Keratinocyte (primary cell): Measurements from ENCODE around the gene CEACAM20. TPM values are rescaled to one million over a fixed set of nuclear protein-coding genes. Genes with fewer than 3 reads are reported as not detected.
"Not testable (repeated sequence)": the region's sequence is repeated elsewhere in the genome, so short reads cannot be mapped to it uniquely, and the experiment has no call there.

Experiments
- DNase-seq: peaks from one replicate; pipeline ENCODE4 v3.0.0-alpha.2; 2011; ENCODE audit warnings: low read depth, missing footprints, low spot score
- FAIRE-seq: peaks from 2 replicates; lab custom pipeline; 2011; peaks lifted over from hg19 to GRCh38; lab: Jason Lieb, UNC
- H2AFZ ChIP-seq: 2 replicates; pipeline ENCODE4 v1.6.0; 2012; ENCODE audit warnings: low read length, control low read depth, inconsistent platforms; ENCODE audit not compliant: control insufficient read depth
- H3K27ac ChIP-seq: 2 replicates; pipeline ENCODE4 v1.5.1; 2011; ENCODE audit warnings: low read length; ENCODE audit not compliant: control insufficient read depth, insufficient read depth
- H3K27me3 ChIP-seq: 3 replicates; pipeline ENCODE4 v1.6.0; 2011; ENCODE audit warnings: low read length; ENCODE audit not compliant: control insufficient read depth, insufficient read depth; ENCODE audit errors: extremely low read depth
- H3K36me3 ChIP-seq, 2 experiments: 2 replicates in 1 of 2; 3 replicates in 1 of 2; pipeline ENCODE4 v1.5.1; 2011; ENCODE audit warnings: low read length in 2 of 2, mild to moderate bottlenecking in 1 of 2; ENCODE audit not compliant: control insufficient read depth in 2 of 2, insufficient read depth in 2 of 2; ENCODE audit errors: extremely low read depth in 1 of 2
- H3K4me1 ChIP-seq: 3 replicates; pipeline ENCODE4 v1.5.1; 2011; ENCODE audit warnings: low read length; ENCODE audit not compliant: control insufficient read depth, insufficient read depth; ENCODE audit errors: extremely low read depth
- H3K4me2 ChIP-seq: 3 replicates; pipeline ENCODE4 v1.6.0; 2011; ENCODE audit warnings: low read depth, low read length; ENCODE audit not compliant: control insufficient read depth, insufficient read depth; ENCODE audit errors: extremely low read depth
- H3K4me3 ChIP-seq, 3 experiments: fragments of 200-600 bp in 1 of 3; sonication (generic) in 1 of 3; 2 replicates in 2 of 3; 3 replicates in 1 of 3; pipeline ENCODE4 v1.5.1; 2011 to 2016; ENCODE audit warnings: low read length in 3 of 3, mild to moderate bottlenecking in 3 of 3, control low read depth in 2 of 3, inconsistent platforms in 1 of 3, low read depth in 1 of 3, mixed read lengths in 1 of 3, mixed run types in 1 of 3, moderate library complexity in 1 of 3; ENCODE audit not compliant: control insufficient read depth in 2 of 3, insufficient read depth in 2 of 3; ENCODE audit errors: extremely low read depth in 1 of 3
- H3K79me2 ChIP-seq: 2 replicates; pipeline ENCODE4 v1.6.0; 2012; ENCODE audit warnings: low read length; ENCODE audit not compliant: control insufficient read depth, insufficient read depth
- H3K9ac ChIP-seq: 3 replicates; pipeline ENCODE4 v1.6.0; 2011; ENCODE audit warnings: low read length; ENCODE audit not compliant: control insufficient read depth, insufficient read depth; ENCODE audit errors: extremely low read depth
- H3K9me1 ChIP-seq: 3 replicates; pipeline ENCODE4 v1.6.0; 2011; ENCODE audit warnings: low read length; ENCODE audit not compliant: control insufficient read depth, insufficient read depth; ENCODE audit errors: extremely low read depth
- H3K9me3 ChIP-seq: 2 replicates; pipeline ENCODE4 v1.5.1; 2012; ENCODE audit warnings: low read depth, low read length; ENCODE audit not compliant: control insufficient read depth
- H4K20me1 ChIP-seq: 3 replicates; pipeline ENCODE4 v1.6.0; 2011; ENCODE audit warnings: low read length; ENCODE audit not compliant: control insufficient read depth, insufficient read depth; ENCODE audit errors: extremely low read depth
- CTCF ChIP-seq, 3 experiments: IDR thresholded peaks in 1 of 3; conservative IDR thresholded peaks in 1 of 3; optimal IDR thresholded peaks in 1 of 3; 2 replicates in 2 of 3; 3 replicates in 1 of 3; pipeline versions ENCODE3 to v1.5.1; 2011; ENCODE audit warnings: low read length in 3 of 3, mild to moderate bottlenecking in 3 of 3, moderate library complexity in 2 of 3, control low read depth in 1 of 3, inconsistent platforms in 1 of 3; ENCODE audit not compliant: insufficient read depth in 2 of 3; ENCODE audit errors: extremely low read depth in 1 of 3
- EZH2 ChIP-seq: IDR thresholded peaks from one replicate; pipeline ENCODE4 v1.6.1; 2012; ENCODE audit warnings: inconsistent platforms, mild to moderate bottlenecking, low read length, moderate library complexity
- dilution Hi-C: fragments of 300-500 bp; cut with MboI; formaldehyde crosslinking; loops from one replicate; pipeline ENCODE4 v1.7.0; 2020; ENCODE audit warnings: low sequenced_read_pairs; ENCODE audit not compliant: extremely low pct_ligation_motif_present
- polyA plus RNA-seq, 5 experiments: library from polyadenylated mRNA; depleted of rRNA in 3 of 5; stranded (reverse) in 3 of 5; stranded (forward) in 1 of 5; unstranded in 1 of 5; fragments of >200 nt; gene quantifications; 1 replicate in 1 of 5; 2 replicates in 3 of 5; 3 replicates in 1 of 5; pipeline versions ENCODE4 v1.2.1 to v1.2.3, GENCODE V29; 2011 to 2012; ENCODE audit warnings: missing spikeins in 2 of 5, low read depth in 1 of 5, low replicate concordance in 1 of 5

Gene CEACAM20
- polyA plus RNA-seq, 1 donor (not counting 4 experiments of a cell fraction or from before 2014, with no cell fraction given), result not detected

GRCh38 chr19:44552324-44552723, 22.8 kb upstream of the CEACAM20 start:
- no peaks in the 10 kb centered on the region for H4K20me1 ChIP-seq
- H3K27me3 ChIP-seq, result no peaks in the 10 kb centered on the region
- no peaks in the 10 kb centered on the region for H3K9me1 ChIP-seq
- H3K36me3 ChIP-seq, result no peaks in the 10 kb centered on the region
- no peak overlapping the region for H3K9ac ChIP-seq
- FAIRE-seq, result peak; percentile 89
- no peaks in the 10 kb centered on the region for H3K9me3 ChIP-seq
- no peak for DNase-seq
- dilution Hi-C loops, result no loop called here
- H3K4me3 ChIP-seq, result no peak overlapping the region
- no peaks in the 10 kb centered on the region for H3K79me2 ChIP-seq
- H3K27ac ChIP-seq, result peak overlapping the region; percentile 89
- TF ChIP-seq EZH2 (no peak), CTCF (optimal IDR thresholded peaks at IDR 0.05 in 1 of 3, IDR thresholded peaks at IDR 0.05 in 1 of 3, conservative IDR thresholded peaks at IDR 0.05 in 1 of 3; ENCODE audit: extremely low read depth in 1 of 3, insufficient read depth in 2 of 3, low read length in 3 of 3) (peak; percentile 92 to 97 (median 93))
- H2AFZ ChIP-seq, result no peak overlapping the region
- peaks cover 30% of the 10 kb centered on the region for H3K4me1 ChIP-seq
- H3K4me2 ChIP-seq, result no peak overlapping the region

- H3K79me2 ChIP-seq, result no peaks in the 10 kb centered on the region
- H3K9me3 ChIP-seq, result no peaks in the 10 kb centered on the region
- dilution Hi-C loops, result no loop called here
- TF ChIP-seq EZH2 (no peak), CTCF (optimal IDR thresholded peaks at IDR 0.05 in 1 of 3, IDR thresholded peaks at IDR 0.05 in 1 of 3, conservative IDR thresholded peaks at IDR 0.05 in 1 of 3; ENCODE audit: extremely low read depth in 1 of 3, insufficient read depth in 2 of 3, low read length in 3 of 3) (no peak)
- H3K9ac ChIP-seq, result no peak overlapping the region
- H3K9me1 ChIP-seq, result no peaks in the 10 kb centered on the region
- H4K20me1 ChIP-seq, result no peaks in the 10 kb centered on the region
- DNase-seq (no peak), FAIRE-seq (no peak)
- H2AFZ ChIP-seq, result no peak overlapping the region
- H3K27me3 ChIP-seq, result no peaks in the 10 kb centered on the region
- no peaks in the 10 kb centered on the region for H3K36me3 ChIP-seq
- peaks cover 30% of the 10 kb centered on the region for H3K4me1 ChIP-seq
- H3K4me2 ChIP-seq, result no peak overlapping the region
- no peak overlapping the region for H3K4me3 ChIP-seq
- H3K27ac ChIP-seq, result no peak overlapping the region
Observed at GRCh38 chr19:44551850-44552249, 22.4 kb upstream of the CEACAM20 start.

- H3K79me2 ChIP-seq, H3K4me2 ChIP-seq, FAIRE-seq, H4K20me1 ChIP-seq, H3K9me3 ChIP-seq, H3K4me3 ChIP-seq, dilution Hi-C loops, H3K27ac ChIP-seq, H3K9ac ChIP-seq, H3K27me3 ChIP-seq, DNase-seq, H3K36me3 ChIP-seq, H3K9me1 ChIP-seq, H2AFZ ChIP-seq: not testable (repeated sequence)
- H3K4me1 ChIP-seq, result peaks cover 30% of the 10 kb centered on the region
Observed at GRCh38 chr19:44550976-44551375, 21.5 kb upstream of the CEACAM20 start.
